NAMALWA (cell line): Measurements from ENCODE around the gene KIR3DL1.
"Not testable (repeated sequence)": the region's sequence is repeated elsewhere in the genome, so short reads cannot be mapped to it uniquely, and the experiment has no call there.

Experiments
- DNase-seq: peaks from one replicate; pipeline ENCODE4 v3.0.0-alpha.2; 2015; ENCODE audit warnings: low spot score

The KIR3DL1 gene

DNA sequence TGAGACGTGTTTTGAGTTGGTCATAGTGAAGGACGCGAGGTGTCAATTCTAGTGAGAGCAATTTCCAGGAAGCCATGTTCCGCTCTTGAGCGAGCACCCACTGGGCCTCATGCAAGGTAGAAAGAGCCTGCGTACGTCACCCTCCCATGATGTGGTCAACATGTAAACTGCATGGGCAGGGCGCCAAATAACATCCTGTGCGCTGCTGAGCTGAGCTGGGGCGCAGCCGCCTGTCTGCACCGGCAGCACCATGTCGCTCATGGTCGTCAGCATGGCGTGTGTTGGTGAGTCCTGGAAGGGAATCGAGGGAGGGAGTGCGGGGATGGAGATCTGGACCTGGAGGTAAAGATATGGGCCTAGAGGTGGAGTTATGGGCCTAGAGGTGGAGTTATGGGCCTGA lies at the start of gene KIR3DL1:
TSS of gene KIR3DL1 (plus strand) at position 218 of the 400 bp plus-strand sequence.
- DNase-seq: not testable (repeated sequence)

- DNase-seq: not testable (repeated sequence)
Measured at GRCh38 chr19:54769646-54770045, 46.6 kb upstream of the KIR3DL1 start, which contains the start of gene KIR2DL1. Gene KIR2DL1 (plus strand): TSS chr19:54769793. CDS start chr19:54769851, 58 bp downstream.

DNA sequence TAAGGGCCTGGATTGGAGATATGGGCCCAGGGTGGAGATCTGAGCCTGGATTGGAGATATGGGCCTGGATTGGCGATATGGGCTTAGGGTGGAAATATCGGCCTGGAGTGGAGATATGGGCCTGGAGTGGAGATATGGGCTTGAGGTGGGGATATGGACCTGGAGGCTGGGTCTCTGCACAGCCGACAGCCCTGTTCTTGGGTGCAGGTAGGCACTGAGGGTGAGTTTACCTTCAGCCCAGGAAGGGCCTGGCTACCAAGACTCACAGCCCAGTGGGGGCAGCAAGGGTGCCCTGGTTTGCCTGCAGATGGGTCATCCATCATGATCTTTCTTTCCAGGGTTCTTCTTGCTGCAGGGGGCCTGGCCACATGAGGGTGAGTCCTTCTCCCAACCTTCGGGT lies 45.8 kb upstream of the KIR3DL1 start:
- not testable (repeated sequence) for DNase-seq

DNA sequence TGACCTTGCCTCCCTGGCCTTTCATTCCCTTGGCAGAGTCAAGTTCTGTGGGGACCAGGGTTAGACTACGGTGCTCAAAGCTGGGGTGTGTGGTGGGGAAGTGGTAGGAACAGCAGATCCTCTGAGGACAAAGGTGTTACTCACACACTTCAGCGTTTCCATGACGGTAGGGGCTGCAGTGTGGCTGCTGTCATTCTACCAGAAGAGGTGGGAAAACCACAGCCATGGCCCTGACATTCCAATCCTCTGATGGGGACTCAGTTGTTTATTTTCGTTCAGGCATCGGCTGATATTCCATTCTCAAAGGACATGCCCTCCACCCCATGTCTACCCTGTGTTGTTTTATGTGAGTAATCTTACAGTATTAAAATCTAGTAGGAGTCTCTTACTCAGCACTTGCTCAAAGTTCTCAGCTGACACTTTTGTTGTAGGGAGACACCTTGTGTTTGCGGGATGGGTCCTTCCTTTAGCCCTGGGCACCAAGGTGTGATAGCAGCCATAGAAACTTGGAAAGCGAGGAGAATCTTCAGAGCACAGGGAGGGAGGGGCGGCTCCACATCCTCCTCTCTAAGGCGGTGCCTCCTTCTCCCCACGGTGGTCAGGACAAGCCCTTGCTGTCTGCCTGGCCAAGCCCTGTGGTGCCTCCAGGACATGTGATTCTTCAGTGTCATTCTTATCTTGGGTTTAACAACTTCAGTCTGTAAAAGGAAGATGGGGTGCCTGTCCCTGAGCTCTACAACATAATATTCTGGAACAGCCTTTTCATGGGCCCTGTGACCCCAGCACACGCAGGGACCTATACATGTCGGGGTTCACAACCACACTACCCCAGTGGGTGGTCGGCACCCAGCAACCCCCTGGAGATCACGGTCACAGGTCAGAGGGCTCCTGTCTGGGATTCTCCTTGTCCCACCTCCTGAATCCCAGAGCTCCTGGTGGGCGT lies 45.0 kb upstream of the KIR3DL1 start:
- not testable (repeated sequence) for DNase-seq

- not testable (repeated sequence) for DNase-seq
Measured at GRCh38 chr19:54772666-54773065, 43.6 kb upstream of the KIR3DL1 start.

DNA sequence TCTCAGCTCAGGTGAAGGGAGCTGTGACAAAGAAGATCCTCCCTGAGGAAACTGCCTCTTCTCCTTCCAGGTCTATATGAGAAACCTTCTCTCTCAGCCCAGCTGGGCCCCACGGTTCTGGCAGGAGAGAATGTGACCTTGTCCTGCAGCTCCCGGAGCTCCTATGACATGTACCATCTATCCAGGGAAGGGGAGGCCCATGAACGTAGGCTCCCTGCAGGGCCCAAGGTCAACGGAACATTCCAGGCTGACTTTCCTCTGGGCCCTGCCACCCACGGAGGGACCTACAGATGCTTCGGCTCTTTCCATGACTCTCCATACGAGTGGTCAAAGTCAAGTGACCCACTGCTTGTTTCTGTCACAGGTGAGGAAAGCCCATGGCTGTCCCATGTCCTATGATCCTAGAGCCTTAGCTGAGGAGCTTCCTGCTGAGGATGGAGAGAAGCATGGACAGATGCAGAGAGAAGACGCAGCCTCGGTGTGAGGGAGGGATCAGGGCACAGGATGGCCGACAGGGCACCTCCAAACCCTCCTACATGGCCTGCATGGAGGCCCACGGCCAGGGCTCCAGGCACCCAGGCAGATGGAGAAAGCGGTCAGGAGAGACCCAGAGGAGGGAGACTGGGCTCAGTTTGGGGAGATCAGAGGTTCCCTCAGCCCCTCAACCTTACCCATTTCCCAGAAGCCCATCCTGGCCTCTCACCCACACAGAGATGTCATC lies 41.0 kb upstream of the KIR3DL1 start:
- not testable (repeated sequence) for DNase-seq

DNA sequence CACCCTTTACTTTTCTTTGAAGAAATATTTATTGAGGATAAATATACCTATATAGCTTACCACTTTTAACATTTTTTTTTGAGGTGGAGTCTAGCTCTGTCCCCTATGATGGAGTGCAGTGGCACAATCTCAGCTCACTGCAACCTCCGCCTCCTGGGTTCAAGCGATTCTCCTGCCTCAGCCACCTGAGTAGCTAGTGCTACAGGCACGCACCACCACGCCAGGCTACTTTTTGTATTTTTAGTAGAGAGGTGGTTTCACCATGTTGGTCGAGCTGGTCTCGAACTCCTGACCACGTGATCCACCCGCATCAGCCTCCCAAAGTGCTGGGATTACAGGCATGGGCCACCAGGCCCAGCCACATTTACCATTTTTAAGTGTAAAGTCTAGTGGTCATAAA lies 40.4 kb upstream of the KIR3DL1 start:
- DNase-seq: not testable (repeated sequence)

GRCh38 chr19:54777851-54778250 lies 38.4 kb upstream of the KIR3DL1 start:
- DNase-seq: not testable (repeated sequence)

GRCh38 chr19:54778896-54779295 lies 37.4 kb upstream of the KIR3DL1 start:
- not testable (repeated sequence) for DNase-seq

DNA sequence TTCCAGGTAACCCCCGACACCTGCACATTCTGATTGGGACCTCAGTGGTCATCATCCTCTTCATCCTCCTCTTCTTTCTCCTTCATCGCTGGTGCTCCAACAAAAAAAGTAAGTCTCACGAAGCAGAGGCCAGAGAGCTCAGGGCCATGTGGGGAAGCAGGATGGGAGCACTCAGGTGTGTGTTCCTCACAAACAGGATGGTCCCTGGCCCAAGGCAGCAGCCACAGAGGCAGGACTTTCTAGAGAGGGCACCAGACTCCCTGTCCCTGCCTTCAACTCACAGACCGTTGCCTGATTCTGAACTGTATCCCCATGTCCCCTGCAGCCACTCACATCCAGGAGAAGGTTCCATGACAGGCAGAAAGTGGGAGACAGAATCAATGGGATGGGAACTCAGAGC lies 33.4 kb upstream of the KIR3DL1 start:
- DNase-seq: not testable (repeated sequence)

GRCh38 chr19:54786091-54786723 lies 30.1 kb upstream of the KIR3DL1 start:
- DNase-seq: not testable (repeated sequence)

GRCh38 chr19:54788154-54788553 lies 28.1 kb upstream of the KIR3DL1 start:
- not testable (repeated sequence) for DNase-seq

DNA sequence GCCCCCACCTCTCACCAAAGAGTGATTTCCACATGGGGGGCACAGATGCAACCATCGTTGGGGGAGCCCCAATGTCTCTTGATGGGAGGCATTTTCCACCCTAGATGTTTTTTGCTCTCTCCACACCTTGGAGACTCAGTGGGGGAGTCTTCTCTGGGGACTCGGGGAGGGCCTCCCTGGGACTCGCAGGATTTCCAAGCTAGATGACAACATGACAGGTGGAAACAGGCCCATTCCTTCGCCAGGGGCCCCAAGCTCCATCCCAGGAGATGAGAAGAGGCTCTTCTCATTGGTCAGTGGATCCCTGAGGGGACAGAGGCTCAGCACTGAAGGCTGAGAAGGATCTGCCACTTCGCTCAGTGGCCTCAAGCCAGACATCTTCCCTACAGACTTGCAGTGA lies 25.6 kb upstream of the KIR3DL1 start:
- no peak for DNase-seq

- no peak for DNase-seq
Measured at GRCh38 chr19:54791476-54791875, 24.8 kb upstream of the KIR3DL1 start.

DNA sequence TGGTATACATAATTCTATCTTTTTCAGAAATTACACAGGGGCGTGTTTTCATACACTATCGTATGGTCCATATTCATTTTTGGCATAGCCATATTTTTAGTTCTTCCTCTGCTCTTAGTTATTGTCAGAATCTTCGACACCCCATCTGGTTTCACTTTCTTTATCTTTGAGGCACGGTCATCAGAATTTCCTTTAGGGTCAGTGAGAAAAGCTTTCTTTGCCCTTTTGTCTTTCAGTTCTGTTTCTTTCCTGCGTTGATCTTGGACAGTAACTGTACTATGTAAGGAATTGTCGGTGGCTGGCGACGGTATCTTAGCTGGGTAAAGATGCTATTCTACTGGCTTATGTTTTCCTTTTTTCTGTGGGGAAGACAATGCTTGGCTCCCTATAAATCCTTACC lies 23.5 kb upstream of the KIR3DL1 start:
- DNase-seq: peak; percentile 11

DNA sequence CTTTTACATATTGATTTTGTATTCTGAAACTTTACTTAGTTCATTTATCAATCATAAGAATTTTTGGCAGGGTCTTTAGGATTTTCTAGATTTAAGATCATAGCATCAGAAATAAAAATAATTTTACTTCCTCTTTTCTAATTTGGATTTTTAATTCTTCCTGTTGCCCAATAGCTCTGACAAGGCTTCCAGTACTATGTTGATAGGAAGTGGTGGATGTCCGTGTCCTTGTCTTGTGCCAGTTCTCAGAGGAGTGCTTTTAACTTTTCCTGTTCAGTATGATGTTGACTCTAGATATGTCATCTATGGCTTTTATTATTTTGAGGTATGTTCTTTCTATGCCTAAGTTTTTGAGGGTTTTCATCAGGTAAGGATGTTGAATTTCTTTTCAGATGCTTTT lies 20.5 kb upstream of the KIR3DL1 start:
- DNase-seq: no peak

GRCh38 chr19:54803410-54803809 lies 12.9 kb upstream of the KIR3DL1 start, which contains the start of gene KIR2DL4:
Gene KIR2DL4 (plus strand): TSS chr19:54803610. CDS start chr19:54803652, 42 bp downstream.
- DNase-seq: no peak

GRCh38 chr19:54804101-54804500 lies 12.2 kb upstream of the KIR3DL1 start:
- no peak for DNase-seq

DNA sequence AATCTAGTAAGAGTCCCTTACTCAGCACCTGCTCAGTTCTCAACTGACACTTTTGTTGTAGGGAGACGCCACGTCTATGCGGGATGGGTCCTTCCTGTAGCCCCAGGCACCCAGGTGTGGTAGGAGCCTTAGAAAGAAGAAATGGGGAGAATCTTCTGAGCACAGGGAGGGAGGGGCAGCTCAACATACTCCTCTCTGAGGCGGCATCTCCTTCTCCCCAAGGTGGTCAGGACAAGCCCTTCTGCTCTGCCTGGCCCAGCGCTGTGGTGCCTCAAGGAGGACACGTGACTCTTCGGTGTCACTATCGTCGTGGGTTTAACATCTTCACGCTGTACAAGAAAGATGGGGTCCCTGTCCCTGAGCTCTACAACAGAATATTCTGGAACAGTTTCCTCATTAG lies 11.7 kb upstream of the KIR3DL1 start:
- DNase-seq: no peak

DNA sequence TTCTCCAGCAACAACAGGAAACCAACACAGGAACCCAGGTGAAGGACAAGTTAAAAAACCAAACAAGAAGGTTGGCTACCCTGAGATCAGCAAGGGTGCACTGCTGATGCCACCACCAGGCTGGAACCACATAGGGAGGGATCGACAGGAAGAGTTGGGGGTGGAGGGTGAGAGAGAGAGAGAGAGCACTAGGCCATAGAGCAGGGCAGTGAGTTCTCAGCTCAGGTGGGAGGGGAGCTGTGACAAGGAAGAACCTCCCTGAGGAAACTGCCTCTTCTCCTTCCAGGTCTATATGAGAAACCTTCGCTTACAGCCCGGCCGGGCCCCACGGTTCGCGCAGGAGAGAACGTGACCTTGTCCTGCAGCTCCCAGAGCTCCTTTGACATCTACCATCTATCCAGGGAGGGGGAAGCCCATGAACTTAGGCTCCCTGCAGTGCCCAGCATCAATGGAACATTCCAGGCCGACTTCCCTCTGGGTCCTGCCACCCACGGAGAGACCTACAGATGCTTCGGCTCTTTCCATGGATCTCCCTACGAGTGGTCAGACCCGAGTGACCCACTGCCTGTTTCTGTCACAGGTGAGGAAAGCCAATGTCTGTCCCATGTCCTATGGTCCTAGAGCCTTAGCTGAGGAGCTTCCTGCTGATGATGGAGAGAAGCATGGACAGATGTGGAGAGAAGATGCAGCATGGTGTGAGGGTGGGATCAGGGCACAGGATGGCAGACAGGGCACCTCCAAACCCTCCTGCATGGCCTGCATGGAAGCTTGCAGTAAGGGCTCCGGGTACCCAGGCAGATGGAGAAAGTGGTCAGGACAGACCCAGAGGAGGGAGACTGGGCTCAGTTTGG lies 10.4 kb upstream of the KIR3DL1 start:
- DNase-seq: no peak

- no peak for DNase-seq
Measured at GRCh38 chr19:54806516-54806838, 9.8 kb upstream of the KIR3DL1 start.
